ENCODE measurements around the gene DNAL1. TPM values are rescaled to one million over a fixed set of nuclear protein-coding genes. Genes with fewer than 3 reads are reported as not detected.

The DNAL1 gene
- total and polyA plus RNA-seq, 10 of the 15 experiments (the other 5 are each of a cell fraction or from before 2014, with no cell fraction given), result 2.4 to 18.2 (median 7.4) TPM

- no peak for TF ChIP-seq BCL3 (IDR thresholded peaks at IDR 0.05; ENCODE audit: borderline replicate concordance, insufficient read depth, low read depth, low read length, poor library complexity, severe bottlenecking)
- TF ChIP-seq MYB (IDR thresholded peaks at IDR 0.05; ENCODE audit: borderline replicate concordance, low read depth, low read length), result no peak
- TF ChIP-seq PRDM15 (CRISPR knock-in tag; IDR thresholded peaks at IDR 0.05), result no peak
- no peak for TF ChIP-seq PKNOX1 (IDR thresholded peaks at IDR 0.05)
- 0 out of 2 replicates have a peak, but pooled peaks have one; percentile 46 for TF ChIP-seq NR2F1 (conservative IDR thresholded peaks at IDR 0.05)
- TF ChIP-seq YY1 (IDR thresholded peaks at IDR 0.05; ENCODE audit: low read depth, low read length), result peak; percentile 28; the same call in 1 of the 2 replicates
- no peak; the same call in 1 of the 2 replicates for TF ChIP-seq POLR2AphosphoS5 (IDR thresholded peaks at IDR 0.05; ENCODE audit: low read length)
- 0 out of 2 replicates have a peak, but pooled peaks have one; percentile 40 for TF ChIP-seq HDGF (IDR thresholded peaks at IDR 0.05)
- peak; percentile 40; the same call in 1 of the 2 replicates for TF ChIP-seq MAX (IDR thresholded peaks at IDR 0.05; ENCODE audit: low read depth, low read length)
Measured at GRCh38 chr14:73712540-73713180, 67.9 kb downstream of the DNAL1 start (continued).

All from GM12878 (cell line).